Transverse colon (tissue), 3 donors: ENCODE measurements around the gene BLVRA.

ENCODE experiments used
- POLR2A ChIP-seq: fragments of 450-650 bp; IDR thresholded peaks from one replicate; pipeline ENCODE4 v1.6.1; 2016; ENCODE audit warnings: antibody characterized with exemption, mild to moderate bottlenecking, moderate library complexity
- POLR2AphosphoS5 ChIP-seq, 3 donors: sonication (generic); formaldehyde crosslinking; IDR thresholded peaks; one replicate each; pipeline ENCODE4 v1.6.1; 2016; ENCODE audit warnings: antibody characterized with exemption in 3 of 3

DNA sequence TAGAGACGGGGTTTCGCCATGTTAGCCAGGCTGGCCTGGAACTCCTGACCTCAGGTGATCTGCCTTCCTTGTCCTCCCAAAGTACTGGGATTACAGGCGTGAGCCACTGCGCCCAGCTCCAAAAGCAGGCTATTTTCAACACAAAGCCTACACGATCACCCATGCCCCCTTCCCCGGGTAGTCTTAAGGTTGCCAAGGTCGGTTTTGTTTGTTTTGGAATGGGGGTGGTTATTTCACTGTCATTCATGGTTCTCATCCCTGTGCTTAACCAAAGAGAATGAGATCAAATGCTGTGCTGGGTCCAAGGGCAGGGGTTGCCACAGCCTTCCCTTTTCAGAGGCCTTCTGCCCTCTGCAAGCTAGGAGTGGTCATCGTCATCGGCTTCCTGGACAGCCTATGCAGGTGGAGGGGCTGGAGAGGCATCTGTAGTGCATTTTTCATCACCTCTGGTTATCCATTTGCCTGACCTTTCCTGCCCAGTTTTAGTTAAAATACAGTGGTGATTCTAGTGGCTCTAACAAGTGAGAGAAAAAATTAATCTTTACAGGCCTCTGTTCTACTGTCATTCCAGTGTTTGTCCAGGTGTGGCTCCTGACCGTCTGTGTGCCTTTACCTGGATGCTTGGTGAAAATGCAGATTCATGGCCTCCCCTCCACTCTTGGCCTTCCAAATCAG, 11.4 kb downstream of the BLVRA start:
- TF ChIP-seq POLR2A = no peak
- no peak for TF ChIP-seq POLR2AphosphoS5 (IDR thresholded peaks at IDR 0.05)
